Type B pancreatic cell (in vitro differentiated cells): Measurements from ENCODE around the gene SIM1. TPM values are rescaled to one million over a fixed set of nuclear protein-coding genes. Genes with fewer than 3 reads are reported as not detected.
A peak's percentile ranks its signal among the peaks of the same experiment; 100 is the strongest.

ENCODE experiments used
- DNase-seq: peaks from one replicate; pipeline ENCODE4 v3.0.0; 2021; ENCODE audit warnings: mixed read lengths; ENCODE audit not compliant: unreplicated experiment; ENCODE audit errors: extremely low spot score
- H3K27ac Mint-ChIP-seq: 2 replicates; pipeline ENCODE4 v1.8.0; 2021; ENCODE audit warnings: mild to moderate bottlenecking, mixed read lengths
- H3K27me3 Mint-ChIP-seq: 2 replicates; pipeline ENCODE4 v1.8.0; 2021; ENCODE audit warnings: mixed read lengths
- H3K36me3 Mint-ChIP-seq: 2 replicates; pipeline ENCODE4 v1.8.0; 2021; ENCODE audit warnings: mixed read lengths
- H3K4me1 Mint-ChIP-seq: one replicate; pipeline ENCODE4 v1.8.0; 2021; ENCODE audit warnings: mixed read lengths; ENCODE audit not compliant: unreplicated experiment
- H3K4me3 Mint-ChIP-seq: 2 replicates; pipeline ENCODE4 v1.8.0; 2021; ENCODE audit warnings: mild to moderate bottlenecking, mixed read lengths
- H3K9me3 Mint-ChIP-seq: 2 replicates; pipeline ENCODE4 v1.8.0; 2021; ENCODE audit warnings: mixed read lengths
- total RNA-seq: library from RNA; stranded (reverse); gene quantifications from 2 replicates; pipeline ENCODE4 v1.2.1, GENCODE V29; 2021; ENCODE audit warnings: low replicate concordance
- TF ChIP-seq, protein P1 (sequence below): fragments of 200-600 bp; sonication (generic); conservative IDR thresholded peaks from 2 replicates; pipeline ENCODE4 v1.5.0; 2021; ENCODE audit warnings: antibody characterized with exemption, mild to moderate bottlenecking

Gene SIM1
- total RNA-seq, 1 donor from 2014 or later = 7.1 TPM

GRCh38 chr6:100451577-100451976 lies 13.1 kb downstream of the SIM1 start:
- H3K9me3 Mint-ChIP-seq = no peaks in the 10 kb centered on the region
- H3K4me3 Mint-ChIP-seq = no peak overlapping the region
- H3K4me1 Mint-ChIP-seq = peaks cover 16% of the 10 kb centered on the region
- no peak for DNase-seq
- H3K36me3 Mint-ChIP-seq = no peaks in the 10 kb centered on the region
- TF ChIP-seq, protein P1, sequence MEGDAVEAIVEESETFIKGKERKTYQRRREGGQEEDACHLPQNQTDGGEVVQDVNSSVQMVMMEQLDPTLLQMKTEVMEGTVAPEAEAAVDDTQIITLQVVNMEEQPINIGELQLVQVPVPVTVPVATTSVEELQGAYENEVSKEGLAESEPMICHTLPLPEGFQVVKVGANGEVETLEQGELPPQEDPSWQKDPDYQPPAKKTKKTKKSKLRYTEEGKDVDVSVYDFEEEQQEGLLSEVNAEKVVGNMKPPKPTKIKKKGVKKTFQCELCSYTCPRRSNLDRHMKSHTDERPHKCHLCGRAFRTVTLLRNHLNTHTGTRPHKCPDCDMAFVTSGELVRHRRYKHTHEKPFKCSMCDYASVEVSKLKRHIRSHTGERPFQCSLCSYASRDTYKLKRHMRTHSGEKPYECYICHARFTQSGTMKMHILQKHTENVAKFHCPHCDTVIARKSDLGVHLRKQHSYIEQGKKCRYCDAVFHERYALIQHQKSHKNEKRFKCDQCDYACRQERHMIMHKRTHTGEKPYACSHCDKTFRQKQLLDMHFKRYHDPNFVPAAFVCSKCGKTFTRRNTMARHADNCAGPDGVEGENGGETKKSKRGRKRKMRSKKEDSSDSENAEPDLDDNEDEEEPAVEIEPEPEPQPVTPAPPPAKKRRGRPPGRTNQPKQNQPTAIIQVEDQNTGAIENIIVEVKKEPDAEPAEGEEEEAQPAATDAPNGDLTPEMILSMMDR = no peak
- no peaks in the 10 kb centered on the region for H3K27me3 Mint-ChIP-seq
- no peak overlapping the region for H3K27ac Mint-ChIP-seq

- Mint-ChIP-seq H3K27me3 (peaks cover 14% of the 10 kb centered on the region), H3K27ac (no peak overlapping the region)
- no peak for DNase-seq
Observed at GRCh38 chr6:100449239-100449691, 15.5 kb downstream of the SIM1 start.

GRCh38 chr6:100447900-100448748 lies 16.6 kb downstream of the SIM1 start:
- H3K4me1 Mint-ChIP-seq = peaks cover 7% of the 10 kb centered on the region
- peaks cover 4% of the 10 kb centered on the region for H3K36me3 Mint-ChIP-seq
- no peak overlapping the region for H3K4me3 Mint-ChIP-seq
- TF ChIP-seq, protein P1 = no peak
- no peak for DNase-seq
- no peaks in the 10 kb centered on the region for H3K9me3 Mint-ChIP-seq
- peaks cover 23% of the 10 kb centered on the region for H3K27me3 Mint-ChIP-seq
- no peak overlapping the region for H3K27ac Mint-ChIP-seq

More at GRCh38 chr6:100449239-100449691, 15.5 kb downstream of the SIM1 start:
- Mint-ChIP-seq H3K4me3 (no peak overlapping the region), H3K36me3 (peaks cover 4% of the 10 kb centered on the region), H3K9me3 (no peaks in the 10 kb centered on the region), H3K4me1 (peaks cover 8% of the 10 kb centered on the region)
- TF ChIP-seq, protein P1 = no peak

DNA sequence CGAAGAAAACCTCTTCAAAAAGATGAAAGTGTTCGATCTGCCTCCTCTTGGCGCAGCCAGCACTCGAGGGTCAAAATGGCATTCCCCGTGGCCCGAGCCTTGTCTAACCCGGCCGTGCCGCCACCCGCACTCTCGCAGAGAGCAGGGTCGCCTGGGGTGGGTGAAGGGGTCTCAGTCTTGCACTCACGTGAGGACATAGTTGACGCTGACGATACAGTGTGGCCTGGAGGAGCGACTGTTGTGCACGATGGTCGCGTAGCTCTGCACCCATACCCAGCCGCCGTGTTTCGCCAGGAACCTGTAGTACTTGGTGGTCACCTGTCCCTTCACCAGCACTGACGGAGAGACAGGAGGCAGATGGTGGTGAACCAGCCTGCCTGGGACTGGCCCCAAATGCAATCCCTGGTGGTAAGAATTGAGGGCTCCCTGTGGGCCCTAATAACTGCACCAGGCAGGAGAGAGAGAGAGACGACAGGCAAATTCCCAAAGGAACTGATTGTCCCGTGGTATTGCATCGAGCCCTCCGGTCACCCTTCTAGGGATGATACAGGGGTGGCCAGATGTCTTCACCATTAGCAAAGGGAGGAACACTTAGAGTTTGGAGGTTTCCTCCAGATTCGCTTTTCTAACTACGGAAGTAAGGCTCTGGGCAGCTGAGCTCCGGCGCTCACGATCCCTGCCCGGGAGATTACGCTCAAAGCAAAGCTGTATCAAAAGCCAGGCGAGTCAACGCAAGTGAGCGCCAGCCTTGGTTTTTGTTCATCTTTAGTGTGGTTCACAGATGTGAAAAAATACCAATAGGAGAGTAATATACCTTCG lies 17.4 kb downstream of the SIM1 start:
- Mint-ChIP-seq H3K4me1 (peaks cover 7% of the 10 kb centered on the region), H3K27me3 (peaks cover 26% of the 10 kb centered on the region), H3K9me3 (no peaks in the 10 kb centered on the region), H3K27ac (no peak overlapping the region), H3K4me3 (peak overlapping the region; percentile 42), H3K36me3 (peaks cover 4% of the 10 kb centered on the region)
- TF ChIP-seq, protein P1 = no peak
- DNase-seq = no peak

DNA sequence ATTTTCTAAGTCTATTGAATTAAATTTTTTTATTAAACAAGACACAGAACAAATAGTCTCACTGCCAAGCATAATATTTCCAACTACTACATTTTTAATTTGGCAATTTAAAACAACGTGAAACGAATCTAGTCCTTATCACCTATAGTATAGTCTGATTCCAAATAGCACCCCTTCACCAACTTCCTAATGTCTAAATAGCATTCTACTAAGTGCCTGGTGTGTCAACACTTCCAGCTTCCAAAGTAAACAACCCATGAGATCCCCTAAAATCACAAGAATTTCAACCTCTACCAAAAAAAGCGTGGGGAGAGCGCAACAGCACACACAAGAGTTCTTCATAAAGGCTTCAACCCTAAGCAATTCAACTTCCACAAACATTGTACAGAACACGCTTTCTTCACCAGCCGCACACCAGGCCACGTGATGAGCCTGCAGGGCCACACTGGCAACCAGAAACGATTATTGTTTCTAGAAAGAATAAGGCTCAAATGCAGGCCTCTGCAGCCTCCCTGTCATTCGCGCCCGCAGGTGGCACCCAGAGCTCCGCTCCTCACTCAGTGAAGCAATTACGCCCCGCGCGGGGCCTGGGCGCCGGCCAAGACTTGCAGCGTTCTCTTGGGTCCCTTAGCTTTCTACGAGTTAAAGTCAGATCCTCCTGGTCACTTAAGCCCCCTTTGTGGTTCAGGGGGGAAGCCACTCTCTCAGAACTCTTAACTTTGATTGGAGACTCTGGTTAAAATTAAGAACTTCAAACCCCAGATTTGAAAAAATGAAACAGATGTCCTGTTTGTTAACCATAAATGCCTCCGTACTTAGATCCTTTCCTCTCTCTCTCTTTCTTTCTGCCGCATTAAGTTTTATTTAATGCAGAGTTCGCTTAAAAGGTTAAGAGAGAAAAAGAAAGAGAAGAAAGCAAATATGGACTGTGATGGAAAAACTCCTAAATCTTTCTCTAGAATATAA lies 18.3 kb downstream of the SIM1 start:
- TF ChIP-seq, protein P1 = no peak
- no peak for DNase-seq
- Mint-ChIP-seq H3K36me3 (peaks cover 4% of the 10 kb centered on the region), H3K9me3 (no peaks in the 10 kb centered on the region), H3K4me3 (peak overlapping the region; percentile 13), H3K27me3 (peaks cover 31% of the 10 kb centered on the region), H3K27ac (peak overlapping the region; percentile 4), H3K4me1 (peaks cover 7% of the 10 kb centered on the region)
